ENCODE data around the gene DUOX1. TPM values are rescaled to one million over a fixed set of nuclear protein-coding genes. Genes with fewer than 3 reads are reported as not detected.

DUOX1 gene
- total and polyA plus RNA-seq, 4 donors: 0.02 to 0.94 (median 0.08) TPM; not detected in 1

GRCh38 chr15:45083223-45083622, 46.6 kb upstream of the DUOX1 start:
- TF ChIP-seq FOXA2 (IDR thresholded peaks at IDR 0.05) (peak; percentile 36), EGR1 (IDR thresholded peaks at IDR 0.05; ENCODE audit: low read depth in 2 of 2) (no peak), RXRA (IDR thresholded peaks at IDR 0.05) (peak in 1 of 2 donors; percentile 12), HNF4A (conservative IDR thresholded peaks at IDR 0.05) (peak in 1 of 2 donors; percentile 21)
- no peaks in the 10 kb centered on the region for H3K4me1 ChIP-seq (ENCODE audit: control insufficient read depth in 4 of 4, insufficient read depth in 4 of 4, low read length in 3 of 4)
- DNase-seq (ENCODE audit: low spot score): no peak
- H3K4me3 ChIP-seq (ENCODE audit: low read depth in 1 of 3, low read length in 3 of 3): no peak overlapping the region
- H3K27ac ChIP-seq (ENCODE audit: low read depth in 1 of 2, low read length in 2 of 2): no peak overlapping the region
- no peaks in the 10 kb centered on the region for H3K27me3 ChIP-seq (ENCODE audit: control insufficient read depth in 4 of 4, insufficient read depth in 4 of 4, low read length in 3 of 4)
- H3K9ac ChIP-seq (ENCODE audit: low read depth in 1 of 2, low read length in 2 of 2): no peak overlapping the region
- no peaks in the 10 kb centered on the region for H3K36me3 ChIP-seq (ENCODE audit: control insufficient read depth in 4 of 4, insufficient read depth in 3 of 4, low read depth in 1 of 4, low read length in 3 of 4)
- no peaks in the 10 kb centered on the region for H3K9me3 ChIP-seq (ENCODE audit: control insufficient read depth in 4 of 4, low read length in 3 of 4)

- DNase-seq (ENCODE audit: low spot score): no peak
- H3K4me1 ChIP-seq (ENCODE audit: control insufficient read depth in 4 of 4, insufficient read depth in 4 of 4, low read length in 3 of 4): no peaks in the 10 kb centered on the region
- 67% methylated on average over 3 of the region's 3 CpGs for WGBS
- TF ChIP-seq YY1 (IDR thresholded peaks at IDR 0.05) (no peak), NR2F2 (IDR thresholded peaks at IDR 0.05) (no peak), ZBTB33 (IDR thresholded peaks at IDR 0.05) (peak; percentile 23), SP1 (IDR thresholded peaks at IDR 0.05) (no peak), TAF1 (conservative IDR thresholded peaks at IDR 0.05) (no peak), RXRA (IDR thresholded peaks at IDR 0.05) (no peak)
- no peak overlapping the region for H3K9ac ChIP-seq (ENCODE audit: low read depth in 1 of 2, low read length in 2 of 2)
- no peaks in the 10 kb centered on the region for H3K9me3 ChIP-seq (ENCODE audit: control insufficient read depth in 4 of 4, low read length in 3 of 4)
- no peak overlapping the region for H3K27ac ChIP-seq (ENCODE audit: low read depth in 1 of 2, low read length in 2 of 2)
- H3K36me3 ChIP-seq (ENCODE audit: control insufficient read depth in 4 of 4, insufficient read depth in 3 of 4, low read depth in 1 of 4, low read length in 3 of 4): no peaks in the 10 kb centered on the region
- no peak overlapping the region for H3K4me3 ChIP-seq (ENCODE audit: low read depth in 1 of 3, low read length in 3 of 3)
- H3K27me3 ChIP-seq (ENCODE audit: control insufficient read depth in 4 of 4, insufficient read depth in 4 of 4, low read length in 3 of 4): no peaks in the 10 kb centered on the region
Measured at GRCh38 chr15:45084163-45084562, 45.6 kb upstream of the DUOX1 start.

- no peaks in the 10 kb centered on the region for H3K36me3 ChIP-seq (ENCODE audit: control insufficient read depth in 4 of 4, insufficient read depth in 3 of 4, low read depth in 1 of 4, low read length in 3 of 4)
- no peak overlapping the region for H3K4me3 ChIP-seq (ENCODE audit: low read depth in 1 of 3, low read length in 3 of 3)
- no peaks in the 10 kb centered on the region for H3K27me3 ChIP-seq (ENCODE audit: control insufficient read depth in 4 of 4, insufficient read depth in 4 of 4, low read length in 3 of 4)
- TF ChIP-seq RAD21 (IDR thresholded peaks at IDR 0.05) (no peak), SP1 (IDR thresholded peaks at IDR 0.05) (no peak), FOXA2 (IDR thresholded peaks at IDR 0.05) (no peak), JUND (IDR thresholded peaks at IDR 0.05) (no peak), HNF4G (IDR thresholded peaks at IDR 0.05) (no peak), HNF4A (conservative IDR thresholded peaks at IDR 0.05) (no peak), REST (IDR thresholded peaks at IDR 0.05) (no peak), YY1 (IDR thresholded peaks at IDR 0.05) (no peak), ZBTB33 (IDR thresholded peaks at IDR 0.05) (no peak), TAF1 (conservative IDR thresholded peaks at IDR 0.05) (no peak), NR2F2 (IDR thresholded peaks at IDR 0.05) (no peak), CTCF (IDR thresholded peaks at IDR 0.05; ENCODE audit: low read depth, low read length, missing input control) (no peak), GABPA (IDR thresholded peaks at IDR 0.05 in 1 of 2, conservative IDR thresholded peaks at IDR 0.05 in 1 of 2) (no peak), FOXA1 (IDR thresholded peaks at IDR 0.05) (no peak), MAX (IDR thresholded peaks at IDR 0.05) (no peak), ATF3 (IDR thresholded peaks at IDR 0.05) (no peak), RXRA (IDR thresholded peaks at IDR 0.05) (no peak)
- no peaks in the 10 kb centered on the region for H3K4me1 ChIP-seq (ENCODE audit: control insufficient read depth in 4 of 4, insufficient read depth in 4 of 4, low read length in 3 of 4)
- 75% methylated on average over 1 of the region's 1 CpG for WGBS
- H3K9me3 ChIP-seq (ENCODE audit: control insufficient read depth in 4 of 4, low read length in 3 of 4): no peaks in the 10 kb centered on the region
- H3K27ac ChIP-seq (ENCODE audit: low read depth in 1 of 2, low read length in 2 of 2): no peak overlapping the region
- no peak overlapping the region for H3K9ac ChIP-seq (ENCODE audit: low read depth in 1 of 2, low read length in 2 of 2)
- no peak for DNase-seq (ENCODE audit: low spot score)
Measured at GRCh38 chr15:45087513-45087912, 42.3 kb upstream of the DUOX1 start.
